Hepatocyte (in vitro differentiated cells): ENCODE data around the gene PTPRN.

ENCODE experiments used
- EZH2 ChIP-seq: fragments of 200-600 bp; sonication (generic); IDR thresholded peaks from 2 replicates; pipeline ENCODE4 v1.6.1; 2016; ENCODE audit warnings: antibody characterized with exemption, mild to moderate bottlenecking, borderline replicate concordance
- EZH2phosphoT487 ChIP-seq: fragments of 200-600 bp; sonication (generic); IDR thresholded peaks from one replicate; pipeline ENCODE4 v1.6.1; 2018; ENCODE audit warnings: antibody characterized with exemption, mild to moderate bottlenecking, low read depth, moderate library complexity; ENCODE audit not compliant: unreplicated experiment, severe bottlenecking
- TF ChIP-seq, protein P1 (sequence below): fragments of 200-600 bp; sonication (generic); IDR thresholded peaks from 2 replicates; pipeline ENCODE4 v1.5.1; 2016; ENCODE audit warnings: antibody characterized with exemption, mild to moderate bottlenecking; ENCODE audit not compliant: poor library complexity

- TF ChIP-seq, protein P1, sequence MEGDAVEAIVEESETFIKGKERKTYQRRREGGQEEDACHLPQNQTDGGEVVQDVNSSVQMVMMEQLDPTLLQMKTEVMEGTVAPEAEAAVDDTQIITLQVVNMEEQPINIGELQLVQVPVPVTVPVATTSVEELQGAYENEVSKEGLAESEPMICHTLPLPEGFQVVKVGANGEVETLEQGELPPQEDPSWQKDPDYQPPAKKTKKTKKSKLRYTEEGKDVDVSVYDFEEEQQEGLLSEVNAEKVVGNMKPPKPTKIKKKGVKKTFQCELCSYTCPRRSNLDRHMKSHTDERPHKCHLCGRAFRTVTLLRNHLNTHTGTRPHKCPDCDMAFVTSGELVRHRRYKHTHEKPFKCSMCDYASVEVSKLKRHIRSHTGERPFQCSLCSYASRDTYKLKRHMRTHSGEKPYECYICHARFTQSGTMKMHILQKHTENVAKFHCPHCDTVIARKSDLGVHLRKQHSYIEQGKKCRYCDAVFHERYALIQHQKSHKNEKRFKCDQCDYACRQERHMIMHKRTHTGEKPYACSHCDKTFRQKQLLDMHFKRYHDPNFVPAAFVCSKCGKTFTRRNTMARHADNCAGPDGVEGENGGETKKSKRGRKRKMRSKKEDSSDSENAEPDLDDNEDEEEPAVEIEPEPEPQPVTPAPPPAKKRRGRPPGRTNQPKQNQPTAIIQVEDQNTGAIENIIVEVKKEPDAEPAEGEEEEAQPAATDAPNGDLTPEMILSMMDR, result no peak
- TF ChIP-seq EZH2phosphoT487 (no peak), EZH2 (no peak)
Observed at GRCh38 chr2:219273937-219274336, 35.3 kb downstream of the PTPRN start.
